HG02798 (cell line): Measurements from ENCODE around the gene ZNF281.
"Not testable (repeated sequence)": the region's sequence is repeated elsewhere in the genome, so short reads cannot be mapped to it uniquely, and the experiment has no call there.

Experiments
- ATAC-seq: cut with Tn5 transposase; IDR thresholded peaks from one replicate; pipeline ENCODE4 v1.9.1; 2021; ENCODE audit warnings: mild to moderate bottlenecking; ENCODE audit not compliant: unreplicated experiment, poor library complexity

ZNF281 gene

GRCh38 chr1:200367841-200368534 lies 41.8 kb downstream of the ZNF281 start:
- ATAC-seq = no peak

GRCh38 chr1:200366577-200367253 lies 43.1 kb downstream of the ZNF281 start:
- no peak for ATAC-seq

GRCh38 chr1:200365897-200366426 lies 43.9 kb downstream of the ZNF281 start:
- no peak for ATAC-seq

GRCh38 chr1:200364831-200365230 lies 45.0 kb downstream of the ZNF281 start:
- no peak for ATAC-seq

- no peak for ATAC-seq
These were observed 45.6 kb downstream of the ZNF281 start for GRCh38 chr1:200364091-200364759.

GRCh38 chr1:200363264-200363933 lies 46.4 kb downstream of the ZNF281 start:
- ATAC-seq = peak; percentile 43

GRCh38 chr1:200362421-200362820 lies 47.4 kb downstream of the ZNF281 start:
- no peak for ATAC-seq

GRCh38 chr1:200359610-200360163 lies 50.1 kb downstream of the ZNF281 start:
- ATAC-seq = no peak

- ATAC-seq = not testable (repeated sequence)
These were observed 51.9 kb downstream of the ZNF281 start for GRCh38 chr1:200357925-200358324.

- ATAC-seq = peak; percentile 36
These were observed 54.0 kb downstream of the ZNF281 start for GRCh38 chr1:200355801-200356200.
